Measurements from ENCODE around the gene MLLT6. TPM values are rescaled to one million over a fixed set of nuclear protein-coding genes. Genes with fewer than 3 reads are reported as not detected.

MLLT6 gene
- total and polyA plus RNA-seq, 2 of the 13 experiments (the other 11 are each of a cell fraction or from before 2014, with no cell fraction given), result 50.7 to 69.5 TPM

DNA sequence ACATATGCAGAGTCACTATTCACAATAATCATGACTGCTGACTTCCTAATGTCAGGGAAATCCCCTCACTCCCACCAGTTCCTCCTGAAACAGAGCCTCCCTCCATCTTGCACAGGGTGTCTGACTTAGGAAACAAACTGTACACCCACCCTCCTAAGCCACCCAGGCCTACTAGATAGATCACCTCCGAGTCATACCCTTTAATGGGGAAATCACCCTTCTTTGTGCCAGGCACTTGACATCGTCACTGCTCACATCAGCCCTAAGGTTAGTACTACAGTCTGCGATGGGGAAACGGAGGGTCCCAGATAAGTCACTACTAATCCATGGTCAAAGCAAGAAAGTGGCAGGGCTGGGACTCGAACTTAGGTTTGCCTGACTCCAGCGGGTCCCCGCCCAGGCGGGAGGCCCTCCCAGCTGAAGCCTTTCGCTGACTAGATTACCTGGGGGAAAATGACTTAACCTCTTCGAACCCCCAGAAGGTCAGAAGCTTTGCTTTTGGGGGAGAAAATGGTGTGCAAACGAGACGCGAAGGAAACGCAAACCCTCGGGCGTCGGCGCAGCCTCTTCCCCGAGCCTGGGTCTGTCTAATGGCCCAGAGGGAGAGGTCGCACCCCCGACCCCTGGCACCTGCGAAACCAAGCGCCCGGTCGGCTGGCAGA, 3.4 kb upstream of the MLLT6 start (continued):
- TF ChIP-seq ZMYM4 (CRISPR knock-in tag; IDR thresholded peaks at IDR 0.05), result peak; percentile 43; the same call in 1 of the 2 replicates
- TF ChIP-seq, protein P1, sequence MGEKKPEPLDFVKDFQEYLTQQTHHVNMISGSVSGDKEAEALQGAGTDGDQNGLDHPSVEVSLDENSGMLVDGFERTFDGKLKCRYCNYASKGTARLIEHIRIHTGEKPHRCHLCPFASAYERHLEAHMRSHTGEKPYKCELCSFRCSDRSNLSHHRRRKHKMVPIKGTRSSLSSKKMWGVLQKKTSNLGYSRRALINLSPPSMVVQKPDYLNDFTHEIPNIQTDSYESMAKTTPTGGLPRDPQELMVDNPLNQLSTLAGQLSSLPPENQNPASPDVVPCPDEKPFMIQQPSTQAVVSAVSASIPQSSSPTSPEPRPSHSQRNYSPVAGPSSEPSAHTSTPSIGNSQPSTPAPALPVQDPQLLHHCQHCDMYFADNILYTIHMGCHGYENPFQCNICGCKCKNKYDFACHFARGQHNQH (CRISPR knock-in tag; IDR thresholded peaks at IDR 0.05), result no peak; the same call in 1 of the 2 replicates
- TF ChIP-seq, protein P2, sequence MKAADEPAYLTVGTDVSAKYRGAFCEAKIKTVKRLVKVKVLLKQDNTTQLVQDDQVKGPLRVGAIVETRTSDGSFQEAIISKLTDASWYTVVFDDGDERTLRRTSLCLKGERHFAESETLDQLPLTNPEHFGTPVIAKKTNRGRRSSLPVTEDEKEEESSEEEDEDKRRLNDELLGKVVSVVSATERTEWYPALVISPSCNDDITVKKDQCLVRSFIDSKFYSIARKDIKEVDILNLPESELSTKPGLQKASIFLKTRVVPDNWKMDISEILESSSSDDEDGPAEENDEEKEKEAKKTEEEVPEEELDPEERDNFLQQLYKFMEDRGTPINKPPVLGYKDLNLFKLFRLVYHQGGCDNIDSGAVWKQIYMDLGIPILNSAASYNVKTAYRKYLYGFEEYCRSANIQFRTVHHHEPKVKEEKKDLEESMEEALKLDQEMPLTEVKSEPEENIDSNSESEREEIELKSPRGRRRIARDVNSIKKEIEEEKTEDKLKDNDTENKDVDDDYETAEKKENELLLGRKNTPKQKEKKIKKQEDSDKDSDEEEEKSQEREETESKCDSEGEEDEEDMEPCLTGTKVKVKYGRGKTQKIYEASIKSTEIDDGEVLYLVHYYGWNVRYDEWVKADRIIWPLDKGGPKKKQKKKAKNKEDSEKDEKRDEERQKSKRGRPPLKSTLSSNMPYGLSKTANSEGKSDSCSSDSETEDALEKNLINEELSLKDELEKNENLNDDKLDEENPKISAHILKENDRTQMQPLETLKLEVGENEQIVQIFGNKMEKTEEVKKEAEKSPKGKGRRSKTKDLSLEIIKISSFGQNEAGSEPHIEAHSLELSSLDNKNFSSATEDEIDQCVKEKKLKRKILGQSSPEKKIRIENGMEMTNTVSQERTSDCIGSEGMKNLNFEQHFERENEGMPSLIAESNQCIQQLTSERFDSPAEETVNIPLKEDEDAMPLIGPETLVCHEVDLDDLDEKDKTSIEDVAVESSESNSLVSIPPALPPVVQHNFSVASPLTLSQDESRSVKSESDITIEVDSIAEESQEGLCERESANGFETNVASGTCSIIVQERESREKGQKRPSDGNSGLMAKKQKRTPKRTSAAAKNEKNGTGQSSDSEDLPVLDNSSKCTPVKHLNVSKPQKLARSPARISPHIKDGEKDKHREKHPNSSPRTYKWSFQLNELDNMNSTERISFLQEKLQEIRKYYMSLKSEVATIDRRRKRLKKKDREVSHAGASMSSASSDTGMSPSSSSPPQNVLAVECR (CRISPR knock-in tag; IDR thresholded peaks at IDR 0.05; ENCODE audit: borderline replicate concordance), result peak; percentile 6; the same call in 1 of the 2 replicates
- 0 out of 2 replicates have a peak, but pooled peaks have one; percentile 64 for TF ChIP-seq ZNF296 (CRISPR knock-in tag; conservative IDR thresholded peaks at IDR 0.05)
- no peak for TF ChIP-seq ZSCAN31 (CRISPR knock-in tag; IDR thresholded peaks at IDR 0.05; ENCODE audit: low read depth)
- no peak for TF ChIP-seq ATF7 (IDR thresholded peaks at IDR 0.05)
- TF ChIP-seq ATF7 (CRISPR knock-in tag; IDR thresholded peaks at IDR 0.05), result peak; percentile 45; the same call in 1 of the 2 replicates
- TF ChIP-seq CCDC6 (CRISPR knock-in tag; IDR thresholded peaks at IDR 0.05), result peak; percentile 60; the same call in 1 of the 2 replicates
- no peak for TF ChIP-seq SRSF9 (IDR thresholded peaks at IDR 0.05; ENCODE audit: borderline replicate concordance, insufficient read depth, low read depth, low read length, poor library complexity, severe bottlenecking)
- TF ChIP-seq TP53 (CRISPR knock-in tag; conservative IDR thresholded peaks at IDR 0.05), result no peak
- TF ChIP-seq, protein P3, sequence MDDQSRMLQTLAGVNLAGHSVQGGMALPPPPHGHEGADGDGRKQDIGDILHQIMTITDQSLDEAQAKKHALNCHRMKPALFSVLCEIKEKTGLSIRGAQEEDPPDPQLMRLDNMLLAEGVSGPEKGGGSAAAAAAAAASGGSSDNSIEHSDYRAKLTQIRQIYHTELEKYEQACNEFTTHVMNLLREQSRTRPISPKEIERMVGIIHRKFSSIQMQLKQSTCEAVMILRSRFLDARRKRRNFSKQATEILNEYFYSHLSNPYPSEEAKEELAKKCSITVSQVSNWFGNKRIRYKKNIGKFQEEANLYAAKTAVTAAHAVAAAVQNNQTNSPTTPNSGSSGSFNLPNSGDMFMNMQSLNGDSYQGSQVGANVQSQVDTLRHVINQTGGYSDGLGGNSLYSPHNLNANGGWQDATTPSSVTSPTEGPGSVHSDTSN (CRISPR knock-in tag; IDR thresholded peaks at IDR 0.05; ENCODE audit: borderline replicate concordance), result no peak
- TF ChIP-seq JUND (CRISPR knock-in tag; IDR thresholded peaks at IDR 0.05), result 0 out of 2 replicates have a peak, but pooled peaks have one; percentile 32
- TF ChIP-seq ZNF274 (CRISPR knock-in tag; IDR thresholded peaks at IDR 0.05), result no peak
- TF ChIP-seq PHF8 (CRISPR knock-in tag; IDR thresholded peaks at IDR 0.05), result 0 out of 2 replicates have a peak, but pooled peaks have one; percentile 11
- TF ChIP-seq, protein P4, sequence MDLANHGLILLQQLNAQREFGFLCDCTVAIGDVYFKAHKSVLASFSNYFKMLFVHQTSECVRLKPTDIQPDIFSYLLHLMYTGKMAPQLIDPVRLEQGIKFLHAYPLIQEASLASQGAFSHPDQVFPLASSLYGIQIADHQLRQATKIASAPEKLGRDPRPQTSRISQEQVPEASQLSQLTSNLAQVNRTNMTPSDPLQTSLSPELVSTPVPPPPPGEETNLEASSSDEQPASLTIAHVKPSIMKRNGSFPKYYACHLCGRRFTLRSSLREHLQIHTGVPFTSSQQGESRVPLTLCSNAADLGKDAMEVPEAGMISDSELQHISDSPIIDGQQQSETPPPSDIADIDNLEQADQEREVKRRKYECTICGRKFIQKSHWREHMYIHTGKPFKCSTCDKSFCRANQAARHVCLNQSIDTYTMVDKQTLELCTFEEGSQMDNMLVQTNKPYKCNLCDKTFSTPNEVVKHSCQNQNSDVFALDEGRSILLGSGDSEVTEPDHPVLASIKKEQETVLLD (CRISPR knock-in tag; IDR thresholded peaks at IDR 0.05; ENCODE audit: low read depth), result no peak
- TF ChIP-seq MEIS1 (CRISPR knock-in tag; IDR thresholded peaks at IDR 0.05; ENCODE audit: borderline replicate concordance), result no peak; the same call in 1 of the 2 replicates
- TF ChIP-seq THYN1 (CRISPR knock-in tag; IDR thresholded peaks at IDR 0.05; ENCODE audit: borderline replicate concordance, low read depth), result 0 out of 2 replicates have a peak, but pooled peaks have one; percentile 18

All from HepG2 (cell line).